ENCODE data around the gene EVC2. TPM values are rescaled to one million over a fixed set of nuclear protein-coding genes. Genes with fewer than 3 reads are reported as not detected.

EVC2 gene
- total and polyA plus RNA-seq, 2 donors (not counting 1 experiment from before 2014, with no cell fraction given): 1.1 TPM; not detected in 1

GRCh38 chr4:5563856-5564255, 144.5 kb downstream of the EVC2 start:
- TF ChIP-seq, protein P1, sequence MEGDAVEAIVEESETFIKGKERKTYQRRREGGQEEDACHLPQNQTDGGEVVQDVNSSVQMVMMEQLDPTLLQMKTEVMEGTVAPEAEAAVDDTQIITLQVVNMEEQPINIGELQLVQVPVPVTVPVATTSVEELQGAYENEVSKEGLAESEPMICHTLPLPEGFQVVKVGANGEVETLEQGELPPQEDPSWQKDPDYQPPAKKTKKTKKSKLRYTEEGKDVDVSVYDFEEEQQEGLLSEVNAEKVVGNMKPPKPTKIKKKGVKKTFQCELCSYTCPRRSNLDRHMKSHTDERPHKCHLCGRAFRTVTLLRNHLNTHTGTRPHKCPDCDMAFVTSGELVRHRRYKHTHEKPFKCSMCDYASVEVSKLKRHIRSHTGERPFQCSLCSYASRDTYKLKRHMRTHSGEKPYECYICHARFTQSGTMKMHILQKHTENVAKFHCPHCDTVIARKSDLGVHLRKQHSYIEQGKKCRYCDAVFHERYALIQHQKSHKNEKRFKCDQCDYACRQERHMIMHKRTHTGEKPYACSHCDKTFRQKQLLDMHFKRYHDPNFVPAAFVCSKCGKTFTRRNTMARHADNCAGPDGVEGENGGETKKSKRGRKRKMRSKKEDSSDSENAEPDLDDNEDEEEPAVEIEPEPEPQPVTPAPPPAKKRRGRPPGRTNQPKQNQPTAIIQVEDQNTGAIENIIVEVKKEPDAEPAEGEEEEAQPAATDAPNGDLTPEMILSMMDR (IDR thresholded peaks at IDR 0.05): no peak
- TF ChIP-seq EZH2 (IDR thresholded peaks at IDR 0.05; ENCODE audit: borderline replicate concordance, insufficient read depth, low read depth, low read length, poor library complexity, severe bottlenecking): no peak
- no peak overlapping the region for H3K4me3 Mint-ChIP-seq
- no peak overlapping the region for H3K27ac ChIP-seq (ENCODE audit: low read length in 2 of 2)
- H3K79me2 ChIP-seq (ENCODE audit: control insufficient read depth, insufficient read depth, low read length): no peaks in the 10 kb centered on the region
- H3K4me1 ChIP-seq (ENCODE audit: control insufficient read depth in 2 of 2, insufficient read depth in 2 of 2, low read length in 2 of 2): no peaks in the 10 kb centered on the region
- no peaks in the 10 kb centered on the region for H3K27me3 Mint-ChIP-seq
- no peak for DNase-seq
- 95% methylated on average over 6 of the region's 6 CpGs for WGBS (ENCODE audit: insufficient coverage)
- H3K9me3 ChIP-seq (ENCODE audit: control extremely low read depth in 1 of 3, control insufficient read depth in 2 of 3, insufficient read depth in 1 of 3, low read length in 2 of 3): peaks cover 0 to 12% (median 0%) of the 10 kb centered on the region in 3 donors
- H3K36me3 ChIP-seq (replicated peaks in 1 of 2; ENCODE audit: control extremely low read depth in 1 of 2, control insufficient read depth in 1 of 2, extremely low read depth in 1 of 2, insufficient read depth in 2 of 2, low read length in 1 of 2): no peaks in the 10 kb centered on the region
- H3K9ac ChIP-seq (ENCODE audit: low read length): no peak overlapping the region
- intact Hi-C loops (cut with micrococcal nuclease): no loop called here
- H3K27ac Mint-ChIP-seq: no peak overlapping the region
- H2AFZ ChIP-seq (ENCODE audit: insufficient read depth, low read depth, low read length, poor library complexity, severe bottlenecking): no peak overlapping the region
- no peak overlapping the region for H3K4me2 ChIP-seq (replicated peaks; ENCODE audit: low read depth, low read length, poor library complexity, severe bottlenecking)
- ChIA-PET POLR2A (no interaction called here), CTCF (interaction anchor here (0.6 kb wide), 1 partner anchor 1056 kb away, joined by 4 read pairs; no protein-coding TSS in a partner anchor)
- no peaks in the 10 kb centered on the region for H3K4me1 Mint-ChIP-seq
- no peaks in the 10 kb centered on the region for H4K20me1 ChIP-seq (ENCODE audit: control insufficient read depth, insufficient read depth, low read length, poor library complexity, severe bottlenecking)
- no peaks in the 10 kb centered on the region for H3K27me3 ChIP-seq (replicated peaks in 1 of 4; ENCODE audit: control extremely low read depth in 1 of 4, control insufficient read depth in 3 of 4, insufficient read depth in 4 of 4, low read length in 3 of 4)
- no peaks in the 10 kb centered on the region for H3K9me3 Mint-ChIP-seq (ENCODE audit: insufficient read depth)
- no peak overlapping the region for H3K4me3 ChIP-seq (ENCODE audit: control extremely low read depth in 1 of 5, extremely low read depth in 1 of 5, insufficient read depth in 1 of 5, low read depth in 2 of 5, low read length in 4 of 5)
- ATAC-seq (ENCODE audit: low read depth): no peak

DNA sequence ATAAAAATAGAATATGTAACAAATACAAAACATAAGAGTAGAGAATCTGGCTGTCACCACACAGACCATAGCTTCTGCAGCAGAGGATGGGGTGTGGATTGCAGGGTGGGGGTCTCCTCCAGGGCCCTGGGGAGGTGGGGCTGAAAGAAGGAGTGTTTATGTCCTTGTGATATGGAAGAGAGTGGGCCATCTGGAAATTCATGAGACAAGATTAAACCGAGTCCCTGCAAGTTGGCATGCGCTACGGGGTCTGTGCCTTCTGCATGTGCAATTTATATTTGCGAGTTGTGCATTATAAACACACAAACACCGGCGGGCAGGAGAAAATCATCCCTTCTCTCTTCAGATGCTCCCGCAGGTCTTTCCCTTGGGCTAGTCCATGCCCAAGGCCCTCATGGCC, 145.9 kb downstream of the EVC2 start:
- H3K27me3 ChIP-seq (replicated peaks in 1 of 4; ENCODE audit: control extremely low read depth in 1 of 4, control insufficient read depth in 3 of 4, insufficient read depth in 4 of 4, low read length in 3 of 4): no peaks in the 10 kb centered on the region
- intact Hi-C loops (cut with micrococcal nuclease): no loop called here
- no peak overlapping the region for H3K27ac ChIP-seq (ENCODE audit: low read length in 2 of 2)
- Mint-ChIP-seq H3K27ac (no peak overlapping the region), H3K27me3 (no peaks in the 10 kb centered on the region), H3K9me3 (ENCODE audit: insufficient read depth) (no peaks in the 10 kb centered on the region), H3K4me1 (no peaks in the 10 kb centered on the region), H3K4me3 (no peak overlapping the region)
- TF ChIP-seq, protein P1 (IDR thresholded peaks at IDR 0.05): no peak
- TF ChIP-seq EZH2 (IDR thresholded peaks at IDR 0.05; ENCODE audit: borderline replicate concordance, insufficient read depth, low read depth, low read length, poor library complexity, severe bottlenecking): no peak
- no peak overlapping the region for H3K4me3 ChIP-seq (ENCODE audit: control extremely low read depth in 1 of 5, extremely low read depth in 1 of 5, insufficient read depth in 1 of 5, low read depth in 2 of 5, low read length in 4 of 5)
- H4K20me1 ChIP-seq (ENCODE audit: control insufficient read depth, insufficient read depth, low read length, poor library complexity, severe bottlenecking): no peaks in the 10 kb centered on the region
- 99% methylated on average over 7 of the region's 7 CpGs for WGBS (ENCODE audit: insufficient coverage)
- no peak overlapping the region for H2AFZ ChIP-seq (ENCODE audit: insufficient read depth, low read depth, low read length, poor library complexity, severe bottlenecking)
- peaks cover 0 to 12% (median 0%) of the 10 kb centered on the region in 3 donors for H3K9me3 ChIP-seq (ENCODE audit: control extremely low read depth in 1 of 3, control insufficient read depth in 2 of 3, insufficient read depth in 1 of 3, low read length in 2 of 3)
- DNase-seq: no peak
- H3K4me1 ChIP-seq (ENCODE audit: control insufficient read depth in 2 of 2, insufficient read depth in 2 of 2, low read length in 2 of 2): no peaks in the 10 kb centered on the region
- POLR2A ChIA-PET: no interaction called here
- no peak overlapping the region for H3K9ac ChIP-seq (ENCODE audit: low read length)
- CTCF ChIA-PET: no interaction called here
- no peaks in the 10 kb centered on the region for H3K36me3 ChIP-seq (replicated peaks in 1 of 2; ENCODE audit: control extremely low read depth in 1 of 2, control insufficient read depth in 1 of 2, extremely low read depth in 1 of 2, insufficient read depth in 2 of 2, low read length in 1 of 2)
- no peaks in the 10 kb centered on the region for H3K79me2 ChIP-seq (ENCODE audit: control insufficient read depth, insufficient read depth, low read length)
- ATAC-seq (ENCODE audit: low read depth): no peak
- no peak overlapping the region for H3K4me2 ChIP-seq (replicated peaks; ENCODE audit: low read depth, low read length, poor library complexity, severe bottlenecking)
